ENCODE data around the gene PRR35. TPM values are rescaled to one million over a fixed set of nuclear protein-coding genes. Genes with fewer than 3 reads are reported as not detected.
A peak's percentile ranks its signal among the peaks of the same experiment; 100 is the strongest.

Gene PRR35
- total and polyA plus RNA-seq, 2 of the 4 experiments (the other 2 are of a cell fraction): not detected

DNA sequence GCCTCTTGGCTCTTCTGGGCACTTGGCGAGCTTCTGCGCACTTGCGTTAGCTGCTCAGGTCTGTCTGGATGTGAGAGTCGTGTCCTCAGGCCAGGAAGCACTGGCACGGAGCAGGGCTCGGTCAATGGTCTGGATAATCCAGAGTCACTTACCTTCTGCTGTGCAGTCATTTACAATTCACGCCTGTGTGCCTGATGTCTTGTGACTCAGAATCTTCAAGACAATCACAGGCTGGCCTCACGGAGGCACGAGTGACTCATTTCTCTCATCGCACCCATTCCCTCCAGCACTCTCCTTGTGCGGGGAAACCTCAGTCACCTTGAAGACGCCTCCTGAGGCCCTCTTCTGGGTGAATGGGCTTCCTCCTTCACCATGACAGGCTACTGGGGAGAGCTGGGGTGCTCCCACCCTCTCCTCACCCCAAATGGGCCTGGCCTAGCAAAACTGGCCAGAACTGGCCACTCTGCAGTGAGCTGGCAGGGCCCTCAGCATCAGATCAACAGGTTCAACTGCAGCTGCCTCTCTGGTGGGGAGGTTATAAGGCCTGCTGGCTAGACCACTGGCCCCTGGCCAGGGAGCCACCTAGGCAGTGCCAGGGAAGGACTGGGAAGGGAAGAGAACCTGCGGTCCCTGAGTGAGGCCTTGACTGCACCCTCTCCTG lies 34.5 kb upstream of the PRR35 start (continued):
- peak; percentile 87 for TF ChIP-seq FOS (IDR thresholded peaks at IDR 0.05; ENCODE audit: low read depth, low read length)

- H3K9me3 ChIP-seq (ENCODE audit: control insufficient read depth, insufficient read depth, low read length): no peaks in the 10 kb centered on the region
- H3K4me2 ChIP-seq (ENCODE audit: low read depth, low read length): peak overlapping the region; percentile 98
- peak overlapping the region; percentile 56 to 87 for H4K8ac ChIP-seq (ENCODE audit: low read depth in 2 of 2, low read length in 2 of 2)
- peak overlapping the region; percentile 87 for H3K9ac ChIP-seq (ENCODE audit: low read depth, low read length)
- H2AK5ac ChIP-seq (ENCODE audit: low read depth, low read length): peak overlapping the region; percentile 91
- H3K56ac ChIP-seq (ENCODE audit: extremely low read depth, insufficient read depth, low read length): peak overlapping the region; percentile 63
- H2BK5ac ChIP-seq (ENCODE audit: low read depth, low read length, poor library complexity, severe bottlenecking): peak overlapping the region; percentile 86
- TF ChIP-seq MXI1 (IDR thresholded peaks at IDR 0.05; ENCODE audit: borderline replicate concordance, low read depth, low read length): peak; percentile 28; the same call in 1 of the 2 replicates
- TF ChIP-seq POLR2A (IDR thresholded peaks at IDR 0.05; ENCODE audit: low read depth, low read length): peak; percentile 13
- no peak for TF ChIP-seq RAD21 (IDR thresholded peaks at IDR 0.05; ENCODE audit: low read length)
- no peak overlapping the region for H2BK20ac ChIP-seq (ENCODE audit: low read depth, low read length)
- H3K27ac ChIP-seq (ENCODE audit: insufficient read depth, low read length): peak overlapping the region; percentile 94
- peak overlapping the region; percentile 94 for H3K4ac ChIP-seq (ENCODE audit: low read depth, low read length)
- H3K27me3 ChIP-seq (ENCODE audit: control insufficient read depth, insufficient read depth, low read length): no peaks in the 10 kb centered on the region
- POLR2A ChIA-PET (ENCODE audit: unreplicated experiment): no interaction called here
- ATAC-seq (ENCODE audit: low read depth) (peak; percentile 0), DNase-seq (peak; percentile 40)
- no peak overlapping the region for H2BK120ac ChIP-seq (ENCODE audit: low read depth, low read length)
- no peak overlapping the region; the same call in 1 of the 2 replicates for H3K18ac ChIP-seq (ENCODE audit: low read depth, low read length)
- peak overlapping the region; percentile 87 for H3K23ac ChIP-seq (ENCODE audit: low read depth, low read length)
- peak overlapping the region; percentile 92 for H2AK9ac ChIP-seq (replicated peaks; ENCODE audit: low read depth, low read length, poor library complexity)
- H4K91ac ChIP-seq (ENCODE audit: insufficient read depth, low read depth, low read length): peak overlapping the region; percentile 86
- H4K5ac ChIP-seq (ENCODE audit: low read depth, low read length): peak overlapping the region; percentile 56
- CTCF ChIA-PET: no interaction called here
- intact Hi-C loops (cut with micrococcal nuclease): loop anchor here (2.0 to 5.0 kb wide), 3 partner anchors 102 to 124 kb away; partner anchors contain the start of genes DECR2, METTL26 and RAB11FIP3
- peaks cover 3% of the 10 kb centered on the region; the same call in 1 of the 2 replicates for H3K9me1 ChIP-seq (ENCODE audit: insufficient read depth, low read length)
- dilution Hi-C loops (cut with HindIII; ENCODE audit: low sequenced_read_pairs, unreplicated experiment): no loop called here
- H2BK15ac ChIP-seq (ENCODE audit: low read depth, low read length): no peak overlapping the region
- in situ Hi-C loops (cut with MboI; ENCODE audit: low sequenced_read_pairs): no loop called here
- H3K4me1 ChIP-seq (ENCODE audit: control insufficient read depth, insufficient read depth, low read length): peaks cover 21% of the 10 kb centered on the region
- H3K4me3 ChIP-seq (ENCODE audit: insufficient read depth, low read depth, low read length): peak overlapping the region; percentile 89
- H3K14ac ChIP-seq (replicated peaks; ENCODE audit: low read depth, low read length): peak overlapping the region; percentile 88
- WGBS, 2 experiments (ENCODE audit: extremely low coverage in 2 of 2, insufficient read length in 1 of 2): 13% methylated on average over 13 of the region's 26 CpGs; no CpG with 5 or more reads in 1 of the 2 experiments
- peak overlapping the region; percentile 95 for H2AFZ ChIP-seq (replicated peaks; ENCODE audit: low read length, poor library complexity)
- H3K79me1 ChIP-seq (ENCODE audit: low read depth in 1 of 2, low read length in 2 of 2): peaks cover 8 to 67% of the 10 kb centered on the region in 2 experiments; a peak in 2 of 4 replicates
- H3K36me3 ChIP-seq (ENCODE audit: control insufficient read depth, insufficient read depth, low read length): peaks cover 8% of the 10 kb centered on the region; the same call in 1 of the 2 replicates
- BruUV-seq (replicated peaks): no TSS peak
- peaks cover 68% of the 10 kb centered on the region for H4K20me1 ChIP-seq (ENCODE audit: insufficient read depth, low read length)
These were observed 33.8 kb upstream of the PRR35 start for GRCh38 chr16:526181-527014.
